Loucy (cell line): ENCODE measurements around the gene MIGA2.

Experiments used
- H2AFZ ChIP-seq: fragments of 200-600 bp; sonication (generic); 2 replicates; pipeline ENCODE4 v1.6.0; 2016; ENCODE audit warnings: antibody characterized with exemption, mild to moderate bottlenecking, low read length, moderate library complexity
- H3F3A ChIP-seq: fragments of 200-600 bp; 2 replicates; pipeline ENCODE4 v1.6.0; 2016; ENCODE audit warnings: antibody characterized with exemption, low read depth, mild to moderate bottlenecking
- H3K27me3 ChIP-seq: fragments of 200-600 bp; sonication (generic); 2 replicates; pipeline ENCODE4 v1.6.1; 2014; ENCODE audit warnings: low read length, mild to moderate bottlenecking; ENCODE audit not compliant: insufficient read depth, poor library complexity, severe bottlenecking
- H3K36me3 ChIP-seq: fragments of 200-600 bp; sonication (generic); 2 replicates; pipeline ENCODE4 v1.6.1; 2016; ENCODE audit warnings: low read length; ENCODE audit not compliant: insufficient read depth
- H3K4me1 ChIP-seq: fragments of 200-600 bp; sonication (generic); 2 replicates; pipeline ENCODE4 v1.5.1; 2014; ENCODE audit warnings: low read length, mild to moderate bottlenecking; ENCODE audit not compliant: insufficient read depth, poor library complexity, severe bottlenecking
- H3K4me2 ChIP-seq: fragments of 200-600 bp; sonication (generic); 2 replicates; pipeline ENCODE4 v1.6.0; 2014; ENCODE audit warnings: antibody characterized with exemption, low read length, low read depth, mild to moderate bottlenecking; ENCODE audit not compliant: poor library complexity, severe bottlenecking
- H3K4me3 ChIP-seq: fragments of 200-600 bp; sonication (generic); 2 replicates; pipeline ENCODE4 v1.5.1; 2014; ENCODE audit warnings: low read length, mild to moderate bottlenecking, mixed read lengths; ENCODE audit not compliant: poor library complexity, severe bottlenecking
- H3K79me2 ChIP-seq: fragments of 200-600 bp; sonication (generic); 2 replicates; pipeline ENCODE4 v1.6.1; 2014; ENCODE audit warnings: low read length; ENCODE audit not compliant: insufficient read depth
- H3K9ac ChIP-seq: fragments of 200-600 bp; sonication (generic); 2 replicates; pipeline ENCODE4 v1.6.0; 2014; ENCODE audit warnings: mild to moderate bottlenecking, low read depth, low read length, moderate library complexity; ENCODE audit not compliant: poor library complexity, severe bottlenecking
- H3K9me2 ChIP-seq: fragments of 200-600 bp; sonication (generic); replicated peaks from 2 replicates; pipeline ENCODE4 v1.6.1; 2016; ENCODE audit warnings: low read depth, low read length, mixed read lengths
- H3K9me3 ChIP-seq: fragments of 200-600 bp; sonication (generic); 2 replicates; pipeline ENCODE4 v1.6.1; 2014; ENCODE audit warnings: mild to moderate bottlenecking, antibody characterized with exemption, low read length, low read depth; ENCODE audit not compliant: insufficient read depth
- H4K20me1 ChIP-seq: fragments of 200-600 bp; sonication (generic); 2 replicates; pipeline ENCODE4 v1.6.0; 2014; ENCODE audit warnings: antibody characterized with exemption, low read length, mild to moderate bottlenecking; ENCODE audit not compliant: insufficient read depth, poor library complexity, severe bottlenecking
- EZH2phosphoT487 ChIP-seq: fragments of 200-600 bp; IDR thresholded peaks from 2 replicates; pipeline ENCODE4 v1.6.1; 2018; ENCODE audit warnings: antibody characterized with exemption, mild to moderate bottlenecking, moderate library complexity, borderline replicate concordance
- TF ChIP-seq, protein P1 (sequence below): fragments of 200-600 bp; sonication (generic); conservative IDR thresholded peaks from 2 replicates; pipeline ENCODE4 v1.5.1; 2014; ENCODE audit warnings: mild to moderate bottlenecking, antibody characterized with exemption, low read length

MIGA2 gene

DNA sequence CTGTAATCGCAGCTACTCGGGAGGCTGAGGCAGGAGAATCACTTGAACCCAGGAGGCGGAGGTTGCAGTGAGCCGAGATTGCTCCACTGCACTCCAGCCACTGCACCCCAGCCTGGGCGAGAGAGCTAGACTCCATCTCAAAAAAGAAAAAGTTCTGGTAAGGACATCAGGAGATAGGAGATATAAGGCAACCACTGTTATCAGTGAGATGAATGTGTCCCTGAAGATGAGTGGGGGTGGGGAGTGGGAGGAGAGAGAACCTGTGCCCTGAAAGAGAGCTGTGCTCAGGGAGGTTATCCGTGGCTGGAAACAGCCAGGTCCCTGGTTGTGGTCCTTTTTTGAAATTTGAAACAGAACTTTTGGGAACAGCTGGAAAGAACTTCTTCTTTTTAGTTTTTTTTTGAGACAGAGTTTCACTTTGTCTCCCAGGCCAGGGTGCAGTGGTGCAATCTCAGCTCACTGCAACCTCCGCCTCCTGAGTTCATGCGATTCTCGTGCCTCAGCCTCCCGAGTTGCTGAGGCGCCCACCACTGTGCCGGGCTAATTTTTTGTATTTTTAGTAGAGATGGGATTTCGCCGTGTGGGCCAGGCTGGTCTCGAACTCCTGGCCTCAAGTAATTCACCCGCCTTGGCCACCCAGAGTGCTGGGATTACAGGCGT is 77.3 kb downstream of the MIGA2 start:
- H4K20me1 ChIP-seq: peaks cover 5% of the 10 kb centered on the region
- peak overlapping the region; percentile 85 for H3K4me2 ChIP-seq
- H3K9ac ChIP-seq: no peak overlapping the region
- H3F3A ChIP-seq: no peaks in the 10 kb centered on the region
- H3K9me2 ChIP-seq: no peaks in the 10 kb centered on the region
- H3K27me3 ChIP-seq: no peaks in the 10 kb centered on the region
- no peaks in the 10 kb centered on the region for H3K9me3 ChIP-seq
- H3K4me1 ChIP-seq: peaks cover 10% of the 10 kb centered on the region
- H3K36me3 ChIP-seq: no peaks in the 10 kb centered on the region
- TF ChIP-seq EZH2phosphoT487: no peak
- TF ChIP-seq, protein P1, sequence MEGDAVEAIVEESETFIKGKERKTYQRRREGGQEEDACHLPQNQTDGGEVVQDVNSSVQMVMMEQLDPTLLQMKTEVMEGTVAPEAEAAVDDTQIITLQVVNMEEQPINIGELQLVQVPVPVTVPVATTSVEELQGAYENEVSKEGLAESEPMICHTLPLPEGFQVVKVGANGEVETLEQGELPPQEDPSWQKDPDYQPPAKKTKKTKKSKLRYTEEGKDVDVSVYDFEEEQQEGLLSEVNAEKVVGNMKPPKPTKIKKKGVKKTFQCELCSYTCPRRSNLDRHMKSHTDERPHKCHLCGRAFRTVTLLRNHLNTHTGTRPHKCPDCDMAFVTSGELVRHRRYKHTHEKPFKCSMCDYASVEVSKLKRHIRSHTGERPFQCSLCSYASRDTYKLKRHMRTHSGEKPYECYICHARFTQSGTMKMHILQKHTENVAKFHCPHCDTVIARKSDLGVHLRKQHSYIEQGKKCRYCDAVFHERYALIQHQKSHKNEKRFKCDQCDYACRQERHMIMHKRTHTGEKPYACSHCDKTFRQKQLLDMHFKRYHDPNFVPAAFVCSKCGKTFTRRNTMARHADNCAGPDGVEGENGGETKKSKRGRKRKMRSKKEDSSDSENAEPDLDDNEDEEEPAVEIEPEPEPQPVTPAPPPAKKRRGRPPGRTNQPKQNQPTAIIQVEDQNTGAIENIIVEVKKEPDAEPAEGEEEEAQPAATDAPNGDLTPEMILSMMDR: no peak
- H3K79me2 ChIP-seq: peaks cover 66% of the 10 kb centered on the region
- H2AFZ ChIP-seq: no peak overlapping the region
- peak overlapping the region; percentile 38 for H3K4me3 ChIP-seq

DNA sequence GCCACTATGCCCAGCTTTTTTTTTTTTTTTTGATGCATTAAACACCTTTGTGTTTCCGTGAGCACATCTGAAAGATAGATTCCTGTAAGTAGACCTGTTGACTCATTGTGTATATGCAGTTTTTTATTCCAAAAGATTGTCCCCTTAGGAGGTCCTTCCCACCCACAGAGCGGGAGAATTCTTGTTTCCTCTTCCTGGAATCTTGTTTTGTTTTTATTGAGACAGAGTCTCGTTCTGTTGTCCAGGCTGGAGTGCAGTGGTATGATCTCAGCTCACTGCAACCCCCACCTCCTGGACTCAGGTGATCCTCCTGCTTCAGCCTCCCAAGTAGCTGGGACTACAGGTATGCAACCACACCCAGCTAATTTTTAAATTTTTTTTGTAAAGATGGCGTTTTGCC is 82.4 kb downstream of the MIGA2 start:
- peaks cover 51% of the 10 kb centered on the region; the same call in 1 of the 2 replicates for H3K79me2 ChIP-seq
- no peak for TF ChIP-seq EZH2phosphoT487
- TF ChIP-seq, protein P1: no peak
- peaks cover 5% of the 10 kb centered on the region for H4K20me1 ChIP-seq
- H3K4me2 ChIP-seq: no peak overlapping the region
- H3K9me2 ChIP-seq: no peaks in the 10 kb centered on the region
- peaks cover 7% of the 10 kb centered on the region for H3K4me1 ChIP-seq
- no peaks in the 10 kb centered on the region for H3F3A ChIP-seq
- H3K4me3 ChIP-seq: no peak overlapping the region
- no peaks in the 10 kb centered on the region for H3K27me3 ChIP-seq
- H3K9me3 ChIP-seq: no peaks in the 10 kb centered on the region
- peaks cover 24% of the 10 kb centered on the region; the same call in 1 of the 2 replicates for H3K36me3 ChIP-seq
- H2AFZ ChIP-seq: no peak overlapping the region
- H3K9ac ChIP-seq: no peak overlapping the region

DNA sequence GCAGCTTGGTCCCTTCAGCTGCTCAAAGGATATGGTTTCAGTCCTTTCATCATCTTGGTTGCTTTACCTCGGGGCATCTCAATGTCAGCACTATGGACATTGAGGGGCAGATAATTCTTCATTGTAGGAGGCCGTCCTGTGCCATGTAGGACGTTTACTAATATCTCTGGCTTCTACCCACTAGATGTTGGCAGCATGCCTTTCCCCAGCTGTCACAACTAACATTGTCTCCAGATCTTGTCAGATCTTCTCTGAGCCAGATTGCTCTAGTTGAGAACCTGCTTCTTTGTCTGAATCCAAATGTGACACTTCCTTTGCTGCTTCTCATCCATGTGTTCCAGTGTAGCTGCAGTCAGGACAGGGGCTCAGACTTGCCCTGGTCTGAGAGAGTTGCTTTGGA is 85.1 kb downstream of the MIGA2 start:
- TF ChIP-seq, protein P1: no peak
- TF ChIP-seq EZH2phosphoT487: no peak
- Histone ChIP-seq H3K4me3 (no peak overlapping the region), H3K4me2 (no peak overlapping the region), H3F3A (no peaks in the 10 kb centered on the region), H3K79me2 (peaks cover 29% of the 10 kb centered on the region; the same call in 1 of the 2 replicates), H3K9me2 (no peaks in the 10 kb centered on the region), H4K20me1 (no peaks in the 10 kb centered on the region), H3K4me1 (no peaks in the 10 kb centered on the region), H3K36me3 (peaks cover 35% of the 10 kb centered on the region; the same call in 1 of the 2 replicates), H2AFZ (no peak overlapping the region), H3K9ac (no peak overlapping the region), H3K27me3 (no peaks in the 10 kb centered on the region), H3K9me3 (no peaks in the 10 kb centered on the region)
